ENCODE results near the gene BRSK1.

GRCh38 chr19:55314396-55314795 lies 30.6 kb downstream of the BRSK1 start:
- TF ChIP-seq CTCF (IDR thresholded peaks at IDR 0.05 in 8 of 11, conservative IDR thresholded peaks at IDR 0.05 in 3 of 11): no peak
- TF ChIP-seq POLR2AphosphoS5 (IDR thresholded peaks at IDR 0.05): no peak
- no peak for TF ChIP-seq POLR2A (IDR thresholded peaks at IDR 0.05)
